ENCODE data around the gene RAB21.

The RAB21 gene

GRCh38 chr12:71754461-71755145, at the start of gene RAB21:
Gene RAB21 (plus strand): TSS chr12:71754863. CDS start chr12:71755130, 267 bp downstream.
- H3K4me3 ChIP-seq (ENCODE audit: low read depth, low read length): peak within 1 kb of the TSS; percentile 89

- H3K4me3 ChIP-seq (ENCODE audit: low read depth, low read length): no peak overlapping the region
Measured at GRCh38 chr12:71704920-71705319, 49.7 kb upstream of the RAB21 start.

GRCh38 chr12:71708658-71709057, 46.0 kb upstream of the RAB21 start:
- no peak overlapping the region for H3K4me3 ChIP-seq (ENCODE audit: low read depth, low read length)

GRCh38 chr12:71710276-71711125, 44.2 kb upstream of the RAB21 start:
- H3K4me3 ChIP-seq (ENCODE audit: low read depth, low read length): no peak overlapping the region

GRCh38 chr12:71718611-71719010, 36.1 kb upstream of the RAB21 start:
- no peak overlapping the region for H3K4me3 ChIP-seq (ENCODE audit: low read depth, low read length)

GRCh38 chr12:71719647-71720370, 34.9 kb upstream of the RAB21 start:
- H3K4me3 ChIP-seq (ENCODE audit: low read depth, low read length): no peak overlapping the region

GRCh38 chr12:71721783-71722505, 32.7 kb upstream of the RAB21 start:
- no peak overlapping the region for H3K4me3 ChIP-seq (ENCODE audit: low read depth, low read length)

- no peak overlapping the region for H3K4me3 ChIP-seq (ENCODE audit: low read depth, low read length)
Measured at GRCh38 chr12:71725011-71725410, 29.7 kb upstream of the RAB21 start.

- H3K4me3 ChIP-seq (ENCODE audit: low read depth, low read length): no peak overlapping the region
Measured at GRCh38 chr12:71726548-71726947, 28.1 kb upstream of the RAB21 start.

GRCh38 chr12:71727958-71728357, 26.7 kb upstream of the RAB21 start:
- no peak overlapping the region for H3K4me3 ChIP-seq (ENCODE audit: low read depth, low read length)

- H3K4me3 ChIP-seq (ENCODE audit: low read depth, low read length): no peak overlapping the region
Measured at GRCh38 chr12:71730936-71731335, 23.7 kb upstream of the RAB21 start.

- no peak overlapping the region for H3K4me3 ChIP-seq (ENCODE audit: low read depth, low read length)
Measured at GRCh38 chr12:71731439-71732356, 23.0 kb upstream of the RAB21 start.

GRCh38 chr12:71732357-71732712, 22.3 kb upstream of the RAB21 start:
- H3K4me3 ChIP-seq (ENCODE audit: low read depth, low read length): no peak overlapping the region

GRCh38 chr12:71737197-71737596, 17.5 kb upstream of the RAB21 start:
- no peak overlapping the region for H3K4me3 ChIP-seq (ENCODE audit: low read depth, low read length)

GRCh38 chr12:71742998-71743397, 11.7 kb upstream of the RAB21 start:
- H3K4me3 ChIP-seq (ENCODE audit: low read depth, low read length): no peak overlapping the region

- no peak overlapping the region for H3K4me3 ChIP-seq (ENCODE audit: low read depth, low read length)
Measured at GRCh38 chr12:71744522-71745300, 10.0 kb upstream of the RAB21 start.

GRCh38 chr12:71746974-71747611, 7.6 kb upstream of the RAB21 start:
- no peak overlapping the region for H3K4me3 ChIP-seq (ENCODE audit: low read depth, low read length)

GRCh38 chr12:71748081-71748850, 6.4 kb upstream of the RAB21 start:
- no peak overlapping the region for H3K4me3 ChIP-seq (ENCODE audit: low read depth, low read length)

All from iPS-11a (cell line).